Heart right ventricle (tissue), 16 donors: ENCODE measurements around the gene C1orf167. TPM values are rescaled to one million over a fixed set of nuclear protein-coding genes. Genes with fewer than 3 reads are reported as not detected.

ENCODE experiments used
- ATAC-seq, 8 donors: fragments of 200-7000 bp; cut with Tn5 transposase; one replicate each; pipeline ENCODE4 v1.9.1; 2020; ENCODE audit warnings: mild to moderate bottlenecking in 8 of 8, moderate library complexity in 8 of 8, moderate number of reproducible peaks in 1 of 8
- DNase-seq, 2 donors: peaks; one replicate each; pipeline ENCODE4 v3.0.0-alpha.2; 2020
- H3K27ac ChIP-seq, 10 donors: fragments of 200-600 bp; sonication (generic) in 2 of 10; one replicate each; pipeline versions ENCODE4 v1.5.0 to v1.8.0; 2020 to 2022; ENCODE audit warnings: mild to moderate bottlenecking in 3 of 10
- H3K27me3 ChIP-seq, 7 donors: fragments of 200-600 bp; one replicate each; pipeline ENCODE4 v1.8.0; 2021 to 2022; ENCODE audit warnings: mild to moderate bottlenecking in 2 of 7
- H3K36me3 ChIP-seq, 9 donors: fragments of 200-600 bp; sonication (generic) in 1 of 9; one replicate each; pipeline versions ENCODE4 v1.5.0 to v1.8.0; 2020 to 2022; ENCODE audit warnings: mild to moderate bottlenecking in 2 of 9
- H3K4me1 ChIP-seq, 9 donors: fragments of 200-600 bp; sonication (generic) in 1 of 9; one replicate each; pipeline versions ENCODE4 v1.5.0 to v1.8.0; 2020 to 2022; ENCODE audit warnings: mild to moderate bottlenecking in 4 of 9
- H3K4me3 ChIP-seq, 10 donors: fragments of 200-600 bp; sonication (generic) in 2 of 10; one replicate each; pipeline versions ENCODE4 v1.5.0 to v1.8.0; 2020 to 2022; ENCODE audit warnings: mild to moderate bottlenecking in 7 of 10, moderate library complexity in 2 of 10
- H3K9me3 ChIP-seq, 11 donors: fragments of 200-600 bp in 10 of 11; sonication (generic) in 2 of 11; one replicate each; pipeline versions ENCODE4 v1.5.0 to v1.8.0; 2013 to 2022; ENCODE audit warnings: mild to moderate bottlenecking in 2 of 11, control low read depth in 1 of 11, moderate library complexity in 1 of 11
- CTCF ChIP-seq, 9 donors: fragments of 200-600 bp; sonication (generic) in 2 of 9; IDR thresholded peaks; one replicate each; pipeline versions ENCODE4 v1.5.0 to v1.8.0; 2021 to 2022; ENCODE audit warnings: antibody characterized with exemption in 9 of 9, mild to moderate bottlenecking in 5 of 9, moderate library complexity in 1 of 9
- WGBS, 2 donors: extraction: QIAGEN DNeasy Blood & Tissue Kit; methylation state at CpG; one replicate each; pipeline ENCODE4 v1.1.7; 2013; ENCODE audit warnings: inconsistent platforms in 1 of 2; 5-methylcytosine and 5-hydroxymethylcytosine counted together
- intact Hi-C, 10 donors: fragments of 100-400 bp; cut with DNase I; formaldehyde crosslinking; loops; one replicate each; pipeline versions ENCODE4 v1.11.1 to v1.14.2; 2022
- polyA plus RNA-seq, 2 donors: library from polyadenylated mRNA; stranded (reverse); fragments of 200-250 nt; gene quantifications; one replicate each; pipeline ENCODE4 v1.2.3, GENCODE V29; 2013
- total RNA-seq, 10 donors: library from RNA; stranded (reverse); fragmentation: NEBNext Ultra II Directional in 3 of 10; extraction: Animal tissue kit (Norgen Biotek cat#: 25700) in 3 of 10; gene quantifications; one replicate each; pipeline versions ENCODE4 v1.2.1 to v1.2.4, GENCODE V29; 2021 to 2023
- donor health status: Arrhythmogenic right ventricular cardiomyopathy.
- donor health status: ischemic (EF 13 %, LVEDD 7.1; RV severe dilation, severe dysfunction).
- donor health status: healthy with polysubstance abuse.
- donor health status: DM: no; HTN: yes; CAD: no.
- donor health status: DM: no; HTN: no; CAD: no.
- donor health status: ischemic (EF 25% LVEDD 6.9; RV normal size, moderate dysfunction).
- donor health status: ischemic (EF 25% LVEDD 5.7; RV mildly dilated, moderate dysfunction).
- donor health status: healthy.
- donor health status: DM: yes; HTN: yes; CAD: no.
- donor health status: Ischemic cardiomyopathy.
- donor health status: ischemic (EF 35%, LVEDD 5.7; RV mildly dilated, moderate dysfunction).
- donor health status: nonischemic (EF 11% LVEDD 7.7; RV severe dilation, severe dysfunction).
- donor health status: DM: yes; HTN: yes; CAD: no.
- donor health status: PGD.
- donor health status: ischemic (EF 29% LVEDD 5.4; RV normal size, mild dysfunction).
- donor health status: nonischemic (EF 23%, LVEDD 6.1; RV moderate dilation, normal function).

The C1orf167 gene
- total and polyA plus RNA-seq, 12 donors = 2.4 to 12.8 (median 5.7) TPM

GRCh38 chr1:11826946-11827345, 65.0 kb downstream of the C1orf167 start:
- Histone ChIP-seq H3K4me3 (no peak overlapping the region), H3K27ac (no peak overlapping the region), H3K36me3 (peaks cover 0 to 100% (median 85%) of the 10 kb centered on the region in 9 donors), H3K27me3 (no peaks in the 10 kb centered on the region), H3K4me1 (peaks cover 0 to 6% (median 0%) of the 10 kb centered on the region in 9 donors), H3K9me3 (no peaks in the 10 kb centered on the region)
- no peak for TF ChIP-seq CTCF (IDR thresholded peaks at IDR 0.05)
- WGBS, 2 donors = 93 to 97% methylated on average over 9 of the region's 9 CpGs
- DNase-seq (no peak), ATAC-seq (no peak)
- intact Hi-C loops = no loop called here

GRCh38 chr1:11828511-11828910, 66.5 kb downstream of the C1orf167 start:
- no peak for ATAC-seq
- Histone ChIP-seq H3K9me3 (no peaks in the 10 kb centered on the region), H3K27me3 (no peaks in the 10 kb centered on the region), H3K4me3 (no peak overlapping the region), H3K27ac (no peak overlapping the region), H3K4me1 (no peaks in the 10 kb centered on the region), H3K36me3 (peaks cover 0 to 100% (median 86%) of the 10 kb centered on the region in 9 donors)
- no peak for TF ChIP-seq CTCF (IDR thresholded peaks at IDR 0.05)
- intact Hi-C loops = no loop called here
- WGBS, 2 donors = 92 to 93% methylated on average over 19 of the region's 19 CpGs
- DNase-seq = no peak

GRCh38 chr1:11831945-11832725, 70.1 kb downstream of the C1orf167 start:
- H3K4me3 ChIP-seq = no peak overlapping the region
- no peaks in the 10 kb centered on the region for H3K4me1 ChIP-seq
- H3K36me3 ChIP-seq = peaks cover under 1 to 100% (median 86%) of the 10 kb centered on the region in 9 donors
- H3K27ac ChIP-seq = no peak overlapping the region
- ATAC-seq (no peak), DNase-seq (no peak)
- no peaks in the 10 kb centered on the region for H3K9me3 ChIP-seq
- 85 to 87% methylated on average over 9 of the region's 9 CpGs for WGBS, 2 donors
- no peak for TF ChIP-seq CTCF (IDR thresholded peaks at IDR 0.05)
- intact Hi-C loops = loop anchor here in 5 of 10 donors (10.0 kb wide), 2 partner anchors 133 to 193 kb away; no protein-coding TSS in a partner anchor
- no peaks in the 10 kb centered on the region for H3K27me3 ChIP-seq

GRCh38 chr1:11833497-11833896, 71.5 kb downstream of the C1orf167 start:
- H3K9me3 ChIP-seq = no peaks in the 10 kb centered on the region
- no peak for TF ChIP-seq CTCF (IDR thresholded peaks at IDR 0.05)
- H3K4me1 ChIP-seq = peaks cover 0 to under 1% (median 0%) of the 10 kb centered on the region in 9 donors
- no peak for ATAC-seq
- intact Hi-C loops = loop anchor here in 5 of 10 donors (10.0 kb wide), 2 partner anchors 131 to 191 kb away; no protein-coding TSS in a partner anchor
- no peaks in the 10 kb centered on the region for H3K27me3 ChIP-seq
- 93% methylated on average over 8 of the region's 8 CpGs for WGBS, 2 donors
- no peak overlapping the region for H3K27ac ChIP-seq
- H3K36me3 ChIP-seq = peaks cover 8 to 100% (median 86%) of the 10 kb centered on the region in 9 donors
- no peak overlapping the region for H3K4me3 ChIP-seq
- no peak for DNase-seq
